Erythroblast (primary cell): ENCODE measurements around the gene HELZ.

ENCODE experiments used
- GATA1 ChIP-seq: IDR thresholded peaks from 2 replicates; pipeline ENCODE4 v1.6.1; 2011; ENCODE audit warnings: low read depth, mild to moderate bottlenecking, control low read depth, low read length, moderate library complexity
- POLR2A ChIP-seq: IDR thresholded peaks from 2 replicates; pipeline ENCODE4 v1.6.1; 2011; ENCODE audit warnings: mild to moderate bottlenecking, low read length

DNA sequence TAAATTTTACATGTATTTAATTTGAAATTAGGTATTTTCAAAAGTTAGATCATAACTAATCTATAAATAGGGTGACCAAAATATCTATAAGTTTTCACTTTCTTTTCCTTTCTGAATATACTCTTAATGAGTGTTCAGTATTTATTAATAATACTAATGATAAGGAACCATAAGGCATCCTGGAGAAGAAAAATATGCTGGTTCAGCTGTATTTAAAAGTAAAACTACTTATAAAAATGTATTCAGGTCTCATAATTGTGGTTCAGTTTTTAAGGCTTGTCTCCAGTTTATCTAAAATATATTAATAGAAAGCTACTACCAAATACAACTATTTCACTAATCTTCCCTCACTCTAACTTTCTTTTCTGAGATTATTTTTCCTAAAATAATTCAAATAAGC, 67.3 kb downstream of the HELZ start:
- TF ChIP-seq POLR2A (no peak), GATA1 (no peak)
